GM23248 (cell line): ENCODE measurements around the gene HOMER2. TPM values are rescaled to one million over a fixed set of nuclear protein-coding genes. Genes with fewer than 3 reads are reported as not detected.
A peak's percentile ranks its signal among the peaks of the same experiment; 100 is the strongest.

Experiments
- DNase-seq: peaks from one replicate; pipeline ENCODE4 v3.0.0-alpha.2; 2015
- H2AFZ ChIP-seq: fragments of 200-600 bp; sonication (generic); 2 replicates; pipeline ENCODE4 v1.6.1; 2016; ENCODE audit warnings: antibody characterized with exemption
- H3F3A ChIP-seq: fragments of 200-600 bp; sonication (generic); 2 replicates; pipeline ENCODE4 v1.6.1; 2016; ENCODE audit warnings: mild to moderate bottlenecking, antibody characterized with exemption, mixed run types; ENCODE audit not compliant: insufficient read depth
- H3K27ac ChIP-seq: fragments of 200-600 bp; sonication (generic); 2 replicates; pipeline ENCODE4 v1.5.1; 2016; ENCODE audit warnings: mild to moderate bottlenecking
- H3K27me3 ChIP-seq: fragments of 200-600 bp; sonication (generic); replicated peaks from 2 replicates; pipeline ENCODE4 v1.6.1; 2016; ENCODE audit warnings: mild to moderate bottlenecking; ENCODE audit not compliant: insufficient read depth
- H3K36me3 ChIP-seq: fragments of 200-600 bp; sonication (generic); 2 replicates; pipeline ENCODE4 v1.6.1; 2016; ENCODE audit warnings: low read depth, mild to moderate bottlenecking
- H3K4me1 ChIP-seq: fragments of 200-600 bp; sonication (generic); 2 replicates; pipeline ENCODE4 v1.6.1; 2016; ENCODE audit warnings: mild to moderate bottlenecking; ENCODE audit not compliant: insufficient read depth
- H3K4me2 ChIP-seq: fragments of 200-600 bp; sonication (generic); one replicate; pipeline ENCODE4 v1.6.1; 2016; ENCODE audit warnings: mild to moderate bottlenecking; ENCODE audit not compliant: unreplicated experiment
- H3K4me3 ChIP-seq: fragments of 200-600 bp; sonication (generic); 2 replicates; pipeline ENCODE4 v1.5.1; 2016; ENCODE audit warnings: mild to moderate bottlenecking
- H3K79me2 ChIP-seq: fragments of 200-600 bp; sonication (generic); 2 replicates; pipeline ENCODE4 v1.6.1; 2016; ENCODE audit warnings: mild to moderate bottlenecking; ENCODE audit not compliant: insufficient read depth
- H3K9ac ChIP-seq: fragments of 200-600 bp; sonication (generic); 2 replicates; pipeline ENCODE4 v1.6.1; 2016; ENCODE audit warnings: mild to moderate bottlenecking
- H3K9me2 ChIP-seq: fragments of 200-600 bp; sonication (generic); 2 replicates; pipeline ENCODE4 v1.6.1; 2016; ENCODE audit warnings: mixed run types, mild to moderate bottlenecking, moderate library complexity; ENCODE audit not compliant: insufficient read depth
- H3K9me3 ChIP-seq: fragments of 200-600 bp; sonication (generic); one replicate; pipeline ENCODE4 v1.6.1; 2017; ENCODE audit warnings: low read depth
- H4K20me1 ChIP-seq: fragments of 200-600 bp; sonication (generic); 2 replicates; pipeline ENCODE4 v1.6.0; 2016; ENCODE audit not compliant: insufficient read depth
- EZH2 ChIP-seq: fragments of 200-600 bp; sonication (generic); IDR thresholded peaks from 2 replicates; pipeline ENCODE4 v1.6.1; 2018; ENCODE audit warnings: antibody characterized with exemption, mild to moderate bottlenecking; ENCODE audit not compliant: insufficient read depth, poor library complexity, severe bottlenecking
- EZH2phosphoT487 ChIP-seq: fragments of 200-600 bp; sonication (generic); IDR thresholded peaks from 2 replicates; pipeline ENCODE4 v1.6.1; 2018; ENCODE audit warnings: antibody characterized with exemption, moderate library complexity, mild to moderate bottlenecking, low read depth; ENCODE audit not compliant: insufficient read depth
- WGBS, 2 experiments: methylation state at CpG; one replicate each; pipeline ENCODE4 v1.1.6; 2015 to 2017; ENCODE audit warnings: low lambda C conversion rate in 2 of 2, low coverage in 1 of 2; ENCODE audit errors: missing lambda C conversion rate in 2 of 2; 5-methylcytosine and 5-hydroxymethylcytosine counted together
- in situ Hi-C: fragments of 300-500 bp; cut with MboI; formaldehyde crosslinking; loops from 2 replicates; pipeline ENCODE4 v1.15.0; 2020
- polyA plus RNA-seq: library from polyadenylated mRNA; unstranded; fragments of >200 nt; fragmentation: Nextera tagmentation; extraction: Ambion mirVana; gene quantifications from 2 replicates; pipeline ENCODE4 v1.2.1, GENCODE V29; 2016
- total RNA-seq: library from RNA; depleted of rRNA; stranded (reverse); fragments of >200 nt; shearing (Covaris generic); gene quantifications from 2 replicates; pipeline ENCODE4 v1.2.3, GENCODE V29; 2014

Gene HOMER2
- total and polyA plus RNA-seq, 2 experiments from 2014 or later = 9.0 to 17.0 TPM

DNA sequence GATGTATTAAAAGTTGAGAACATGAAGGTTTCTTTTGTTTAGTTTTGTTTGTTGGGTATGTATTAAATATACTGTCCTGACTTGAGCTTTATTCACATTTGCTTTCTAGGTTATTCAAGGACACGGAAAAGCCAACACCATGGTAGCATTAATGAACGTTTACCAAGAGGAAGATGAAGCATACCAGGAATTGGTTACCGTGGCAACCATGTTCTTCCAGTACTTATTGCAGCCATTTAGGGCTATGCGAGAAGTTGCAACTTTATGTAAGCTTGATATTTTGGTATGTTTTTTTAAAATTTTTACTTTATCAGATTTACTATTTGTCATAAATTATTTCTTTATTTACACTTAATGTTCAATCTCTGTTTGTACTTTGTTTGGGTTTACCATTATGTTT lies 139.5 kb downstream of the HOMER2 start:
- H3K79me2 ChIP-seq = peaks cover 78% of the 10 kb centered on the region
- peak; percentile 19 for DNase-seq

DNA sequence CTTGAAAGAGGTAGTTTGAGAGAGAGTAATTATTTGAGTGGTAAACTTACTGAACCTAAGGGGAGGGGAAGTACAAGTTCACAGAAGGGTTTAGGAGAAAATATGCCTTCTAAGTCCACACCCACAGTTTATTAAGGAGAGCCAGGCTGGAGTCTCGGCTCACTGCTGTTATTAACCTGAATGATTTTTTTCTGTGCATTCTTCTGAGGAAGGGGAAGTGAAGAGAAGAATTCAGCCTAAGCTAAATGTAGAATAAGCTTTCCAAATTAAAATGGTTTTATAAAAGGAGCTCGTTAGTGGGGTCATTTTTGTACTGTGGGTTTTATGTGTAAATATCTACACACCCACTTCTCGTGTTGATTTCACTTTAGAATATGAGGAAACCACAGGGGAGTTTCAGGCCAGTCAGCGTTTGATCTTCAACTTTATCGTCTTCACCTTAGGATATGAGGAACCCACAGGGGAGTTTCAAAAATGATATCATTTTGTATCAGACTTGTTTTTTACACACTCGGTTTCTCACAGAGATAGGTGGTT lies 141.6 kb downstream of the HOMER2 start:
- H4K20me1 ChIP-seq = no peaks in the 10 kb centered on the region
- H3K4me2 ChIP-seq = peak overlapping the region; percentile 89
- H3K36me3 ChIP-seq = peaks cover 20% of the 10 kb centered on the region; the same call in 1 of the 2 replicates
- 2 to 5% methylated on average over 6 of the region's 6 CpGs for WGBS, 2 experiments
- H2AFZ ChIP-seq = peak overlapping the region; percentile 79
- H3K79me2 ChIP-seq = peaks cover 59% of the 10 kb centered on the region
- H3K9ac ChIP-seq = peak overlapping the region; percentile 97
- H3K4me3 ChIP-seq = peak overlapping the region; percentile 91
- no peaks in the 10 kb centered on the region for H3K27me3 ChIP-seq
- in situ Hi-C loops = no loop called here
- H3F3A ChIP-seq = peaks cover 29% of the 10 kb centered on the region
- no peaks in the 10 kb centered on the region for H3K9me3 ChIP-seq
- DNase-seq = peak; percentile 36
- 0 out of 2 replicates have a peak, but pooled peaks cover 20% of the 10 kb centered on the region for H3K4me1 ChIP-seq
- peak overlapping the region; percentile 95 for H3K27ac ChIP-seq
- no peaks in the 10 kb centered on the region for H3K9me2 ChIP-seq
- TF ChIP-seq EZH2phosphoT487 = no peak
- no peak for TF ChIP-seq EZH2

More for the DNA sequence above, 139.5 kb downstream of the HOMER2 start:
- Histone ChIP-seq H3K4me1 (0 out of 2 replicates have a peak, but pooled peaks cover 20% of the 10 kb centered on the region), H3K4me3 (no peak overlapping the region), H3F3A (peaks cover 29% of the 10 kb centered on the region), H3K36me3 (peaks cover 36% of the 10 kb centered on the region), H3K27me3 (no peaks in the 10 kb centered on the region), H2AFZ (no peak overlapping the region), H3K9me3 (no peaks in the 10 kb centered on the region), H3K4me2 (no peak overlapping the region), H3K9ac (no peak overlapping the region), H4K20me1 (no peaks in the 10 kb centered on the region), H3K9me2 (no peaks in the 10 kb centered on the region), H3K27ac (no peak overlapping the region; the same call in 1 of the 2 replicates)
- WGBS, 2 experiments = 81 to 84% methylated on average over 4 of the region's 4 CpGs
- in situ Hi-C loops = no loop called here
- TF ChIP-seq EZH2phosphoT487 (no peak), EZH2 (no peak)

DNA sequence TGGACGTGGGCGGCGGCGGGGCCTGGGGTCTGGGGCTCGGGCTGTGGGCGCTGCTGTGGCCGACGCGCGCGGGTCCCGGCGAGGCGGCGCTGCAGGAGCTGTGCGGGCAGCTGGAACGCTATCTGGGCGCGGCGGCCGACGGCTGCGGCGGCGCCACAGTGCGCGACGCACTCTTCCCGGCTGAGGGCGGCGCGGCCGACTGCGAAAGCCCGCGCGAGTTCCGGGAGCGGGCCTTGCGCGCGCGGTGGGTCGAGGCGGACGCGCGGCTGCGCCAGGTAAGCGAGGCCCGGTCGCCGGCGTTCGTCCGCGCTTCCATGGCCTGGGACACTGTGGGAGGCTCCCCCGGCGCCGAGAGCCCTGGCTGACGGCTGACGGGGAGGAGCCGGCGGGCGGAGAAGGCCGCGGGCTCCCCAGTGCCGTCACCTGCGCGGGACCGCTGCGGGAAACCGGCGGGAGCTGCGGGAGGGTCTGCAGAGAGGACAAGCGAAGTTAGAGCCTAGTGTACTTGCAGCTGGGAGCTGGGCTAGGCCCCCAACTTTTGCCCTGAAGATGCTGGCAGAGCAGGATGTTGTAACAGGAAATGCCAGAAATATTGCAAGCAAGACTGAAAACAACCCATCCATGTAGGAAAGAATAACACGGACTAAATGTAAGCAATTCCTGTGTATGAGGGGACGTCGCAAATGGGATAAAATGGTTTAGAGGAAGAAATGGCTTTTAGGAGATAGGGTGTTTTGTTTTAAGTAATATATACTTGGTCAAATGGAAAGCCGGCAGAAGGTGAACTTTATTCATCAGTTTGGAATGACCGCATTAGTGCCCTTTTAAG lies 142.2 kb downstream of the HOMER2 start:
- Histone ChIP-seq H3K27ac (peak overlapping the region; percentile 95), H3K4me2 (peak overlapping the region; percentile 89), H3K9me3 (no peaks in the 10 kb centered on the region), H3K27me3 (no peaks in the 10 kb centered on the region), H2AFZ (peak overlapping the region; percentile 79), H3K9me2 (no peaks in the 10 kb centered on the region), H4K20me1 (no peaks in the 10 kb centered on the region), H3K4me1 (0 out of 2 replicates have a peak, but pooled peaks cover 20% of the 10 kb centered on the region), H3K79me2 (peaks cover 52% of the 10 kb centered on the region), H3K9ac (peak overlapping the region; percentile 97), H3F3A (peaks cover 29% of the 10 kb centered on the region), H3K36me3 (peaks cover 16% of the 10 kb centered on the region; the same call in 1 of the 2 replicates), H3K4me3 (peak overlapping the region; percentile 91)
- DNase-seq = peak; percentile 74
- WGBS, 2 experiments = 1% methylated on average over 48 to 53 of the region's 81 CpGs
- TF ChIP-seq EZH2 = no peak
- TF ChIP-seq EZH2phosphoT487 = no peak
- in situ Hi-C loops = no loop called here

DNA sequence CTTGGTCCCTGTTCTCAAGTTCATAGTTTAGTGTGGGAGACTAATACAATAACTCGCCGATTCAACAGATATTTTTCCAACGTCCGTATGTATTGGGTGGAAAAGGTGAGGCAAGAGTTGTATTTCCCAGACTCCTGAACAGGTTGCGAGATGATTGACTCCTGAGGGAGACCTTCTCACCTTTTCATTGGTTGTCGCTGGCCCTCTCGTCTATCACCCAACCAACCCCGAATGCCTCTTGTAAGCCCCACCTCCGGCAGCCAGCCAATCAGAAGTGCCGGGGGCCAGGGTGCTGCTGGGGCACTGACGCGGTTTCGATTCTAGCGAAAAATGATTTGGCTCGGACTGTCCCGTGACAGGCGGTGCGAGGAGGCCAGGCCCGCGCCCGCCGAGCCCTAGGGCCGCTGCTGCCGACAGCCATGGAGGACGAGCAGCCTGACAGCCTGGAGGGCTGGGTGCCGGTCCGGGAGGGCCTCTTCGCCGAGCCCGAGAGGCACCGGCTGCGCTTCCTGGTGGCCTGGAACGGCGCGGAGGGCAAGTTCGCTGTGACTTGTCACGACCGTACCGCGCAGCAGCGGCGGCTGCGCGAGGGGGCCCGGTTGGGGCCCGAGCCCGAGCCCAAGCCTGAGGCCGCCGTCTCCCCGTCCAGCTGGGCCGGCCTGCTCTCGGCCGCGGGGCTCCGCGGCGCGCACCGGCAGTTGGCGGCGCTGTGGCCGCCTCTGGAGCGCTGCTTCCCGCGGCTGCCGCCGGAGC lies 143.0 kb downstream of the HOMER2 start, which contains the start of gene WHAMM:
WHAMM (plus strand) TSS at position 321 of the 753 bp plus-strand sequence; CDS start at position 420, 99 bp downstream.
- in situ Hi-C loops = no loop called here
- H3K4me3 ChIP-seq = peak within 1 kb of the TSS; percentile 91

More for the DNA sequence above, 143.0 kb downstream of the HOMER2 start, which contains the start of gene WHAMM:
- Histone ChIP-seq H3K4me1 (0 out of 2 replicates have a peak, but pooled peaks cover 20% of the 10 kb centered on the region), H3K9ac (peak within 1 kb of the TSS; percentile 97), H3F3A (peaks cover 29% of the 10 kb centered on the region), H3K27ac (peak within 1 kb of the TSS; percentile 95), H4K20me1 (no peaks in the 10 kb centered on the region), H3K4me2 (peak within 1 kb of the TSS; percentile 89), H3K9me2 (no peaks in the 10 kb centered on the region), H3K9me3 (no peaks in the 10 kb centered on the region), H3K27me3 (no peaks in the 10 kb centered on the region), H2AFZ (peak within 1 kb of the TSS; percentile 79), H3K36me3 (peaks cover 13% of the 10 kb centered on the region; the same call in 1 of the 2 replicates), H3K79me2 (peaks cover 45% of the 10 kb centered on the region)
- 1% methylated on average over 40 to 57 of the region's 67 CpGs for WGBS, 2 experiments
- TF ChIP-seq EZH2phosphoT487 = no peak
- peak; percentile 99 for DNase-seq
